H9 (cell line): ENCODE measurements around the gene KSR1. TPM values are rescaled to one million over a fixed set of nuclear protein-coding genes. Genes with fewer than 3 reads are reported as not detected.
A peak's percentile ranks its signal among the peaks of the same experiment; 100 is the strongest.

ENCODE experiments used
- DNase-seq: peaks from one replicate; pipeline ENCODE4 v3.0.0-alpha.2; 2017
- H2AFZ ChIP-seq: one replicate; pipeline ENCODE4 v1.6.1; 2013; ENCODE audit warnings: mild to moderate bottlenecking, low read length, control low read depth, moderate library complexity
- H2AK5ac ChIP-seq: 2 replicates; pipeline ENCODE4 v1.6.1; 2013; ENCODE audit warnings: low read length, control low read depth, mixed read lengths; ENCODE audit not compliant: insufficient read length
- H2BK120ac ChIP-seq: one replicate; pipeline ENCODE4 v1.6.1; 2013; ENCODE audit warnings: low read depth, mild to moderate bottlenecking, low read length, control low read depth, inconsistent platforms; ENCODE audit not compliant: poor library complexity, severe bottlenecking
- H2BK12ac ChIP-seq: 2 replicates; pipeline ENCODE4 v1.6.1; 2013; ENCODE audit warnings: low read length, control low read depth, mixed read lengths, low read depth; ENCODE audit not compliant: insufficient read length
- H2BK15ac ChIP-seq: 2 replicates; pipeline ENCODE4 v1.6.1; 2013; ENCODE audit warnings: low read depth, low read length, control low read depth
- H2BK20ac ChIP-seq: one replicate; pipeline ENCODE4 v1.6.1; 2013; ENCODE audit warnings: low read depth, mild to moderate bottlenecking, low read length, control low read depth, inconsistent platforms; ENCODE audit not compliant: poor library complexity, severe bottlenecking
- H2BK5ac ChIP-seq: 2 replicates; pipeline ENCODE4 v1.6.1; 2013; ENCODE audit warnings: low read length, control low read depth, mixed read lengths; ENCODE audit not compliant: insufficient read length
- H3K14ac ChIP-seq: 2 replicates; pipeline ENCODE4 v1.6.1; 2013; ENCODE audit warnings: low read length, control low read depth; ENCODE audit not compliant: insufficient read depth
- H3K18ac ChIP-seq: 2 replicates; pipeline ENCODE4 v1.6.1; 2013; ENCODE audit warnings: low read depth, mild to moderate bottlenecking, mixed read lengths, low read length, control low read depth; ENCODE audit not compliant: insufficient read length
- H3K23ac ChIP-seq: 2 replicates; pipeline ENCODE4 v1.6.1; 2013; ENCODE audit warnings: low read length, control low read depth, mixed read lengths, low read depth; ENCODE audit not compliant: insufficient read length
- H3K23me2 ChIP-seq: 2 replicates; pipeline ENCODE4 v1.6.1; 2013; ENCODE audit warnings: low read depth, mild to moderate bottlenecking, mixed read lengths, low read length, control low read depth; ENCODE audit not compliant: insufficient read length, poor library complexity, severe bottlenecking
- H3K27ac ChIP-seq: 2 replicates; pipeline ENCODE4 v1.5.1; 2013; ENCODE audit warnings: low read length, control low read depth, mixed read lengths, low read depth; ENCODE audit not compliant: insufficient read length
- H3K27me3 ChIP-seq: 2 replicates; pipeline ENCODE4 v1.6.1; 2013; ENCODE audit warnings: low read length, control low read depth, inconsistent platforms; ENCODE audit not compliant: insufficient read depth
- H3K4ac ChIP-seq: 2 replicates; pipeline ENCODE4 v1.6.1; 2013; ENCODE audit warnings: low read depth, mild to moderate bottlenecking, control low read depth, inconsistent platforms, low read length, moderate library complexity
- H3K4me1 ChIP-seq: 2 replicates; pipeline ENCODE4 v1.6.1; 2013; ENCODE audit warnings: low read length, control low read depth, inconsistent platforms; ENCODE audit not compliant: insufficient read depth
- H3K4me2 ChIP-seq: 2 replicates; pipeline ENCODE4 v1.6.1; 2013; ENCODE audit warnings: low read length, control low read depth, mixed read lengths; ENCODE audit not compliant: insufficient read length, insufficient read depth
- H3K56ac ChIP-seq: 2 replicates; pipeline ENCODE4 v1.6.1; 2013; ENCODE audit warnings: low read depth, mild to moderate bottlenecking, mixed read lengths, low read length, control low read depth; ENCODE audit not compliant: insufficient read length
- H3K79me1 ChIP-seq: 2 replicates; pipeline ENCODE4 v1.6.1; 2013; ENCODE audit warnings: low read depth, mild to moderate bottlenecking, moderate library complexity, low read length, control low read depth, inconsistent platforms; ENCODE audit not compliant: insufficient read depth, poor library complexity, severe bottlenecking
- H3K79me2 ChIP-seq: 2 replicates; pipeline ENCODE4 v1.6.1; 2013; ENCODE audit warnings: low read length, control low read depth, inconsistent platforms; ENCODE audit not compliant: insufficient read depth
- H3K9ac ChIP-seq: 2 replicates; pipeline ENCODE4 v1.6.1; 2013; ENCODE audit warnings: low read length, control low read depth, mixed read lengths; ENCODE audit not compliant: insufficient read length; ENCODE audit errors: extremely low read depth
- H3K9me3 ChIP-seq: one replicate; pipeline ENCODE4 v1.6.1; 2013; ENCODE audit warnings: low read depth, low read length, inconsistent platforms; ENCODE audit not compliant: control insufficient read depth
- H3T11ph ChIP-seq: one replicate; pipeline ENCODE4 v1.6.1; 2013; ENCODE audit warnings: mild to moderate bottlenecking, low read length, control low read depth, inconsistent platforms
- H4K20me1 ChIP-seq: one replicate; pipeline ENCODE4 v1.6.1; 2013; ENCODE audit not compliant: control insufficient read depth, insufficient read length, insufficient read depth
- H4K5ac ChIP-seq: 2 replicates; pipeline ENCODE4 v1.6.1; 2013; ENCODE audit warnings: low read depth, mild to moderate bottlenecking, mixed read lengths, low read length, control low read depth; ENCODE audit not compliant: insufficient read length
- H4K8ac ChIP-seq: replicated peaks from 2 replicates; pipeline ENCODE4 v1.6.1; 2013; ENCODE audit warnings: low read length, control low read depth, mixed read lengths, low read depth; ENCODE audit not compliant: insufficient read length
- H4K91ac ChIP-seq: 2 replicates; pipeline ENCODE4 v1.6.1; 2013; ENCODE audit warnings: low read depth, mild to moderate bottlenecking, moderate library complexity, mixed read lengths, low read length, control low read depth; ENCODE audit not compliant: insufficient read length
- H3K27ac Mint-ChIP-seq, 3 experiments: 2 replicates in 2 of 3; 3 replicates in 1 of 3; pipeline ENCODE4 v1.8.0; 2020 to 2021; ENCODE audit warnings: mixed read lengths in 3 of 3, mild to moderate bottlenecking in 1 of 3, moderate library complexity in 1 of 3
- H3K27me3 Mint-ChIP-seq: 2 replicates; pipeline ENCODE4 v1.8.0; 2021; ENCODE audit warnings: low read depth, mild to moderate bottlenecking, moderate library complexity, mixed read lengths
- H3K36me3 Mint-ChIP-seq, 3 experiments: 2 replicates in 2 of 3; 3 replicates in 1 of 3; pipeline ENCODE4 v1.8.0; 2020 to 2021; ENCODE audit warnings: low read depth in 3 of 3, mixed read lengths in 3 of 3; ENCODE audit not compliant: insufficient read depth in 1 of 3
- H3K4me1 Mint-ChIP-seq, 2 experiments: 2 replicates each; pipeline ENCODE4 v1.8.0; 2020; ENCODE audit warnings: mixed read lengths in 2 of 2
- H3K4me3 Mint-ChIP-seq, 2 experiments: 2 replicates in 1 of 2; 3 replicates in 1 of 2; pipeline ENCODE4 v1.8.0; 2020 to 2021; ENCODE audit warnings: mild to moderate bottlenecking in 2 of 2, mixed read lengths in 2 of 2, moderate library complexity in 1 of 2
- H3K9me3 Mint-ChIP-seq, 2 experiments: 2 replicates in 1 of 2; 3 replicates in 1 of 2; pipeline ENCODE4 v1.8.0; 2020; ENCODE audit warnings: mild to moderate bottlenecking in 2 of 2, mixed read lengths in 2 of 2, moderate library complexity in 1 of 2
- whole genome bisulfite sequencing: extraction: QIAGEN DNeasy Blood & Tissue Kit; methylation state at CpG from one replicate; pipeline ENCODE4 v1.1.7; 2013; ENCODE audit warnings: missing lambda C conversion rate, low lambda C conversion rate, mixed read lengths; ENCODE audit not compliant: insufficient read length; ENCODE audit errors: extremely low coverage; 5-methylcytosine and 5-hydroxymethylcytosine counted together
- total RNA-seq: library from RNA; stranded (reverse); gene quantifications from 2 replicates; pipeline ENCODE4 v1.2.1, GENCODE V29; 2021
- TF ChIP-seq, protein P1 (sequence below): fragments of 200-600 bp; sonication (generic); conservative IDR thresholded peaks from 3 replicates; pipeline ENCODE4 v1.8.0; 2021; ENCODE audit warnings: antibody characterized with exemption, mild to moderate bottlenecking

Gene KSR1
- total RNA-seq, 1 experiment from 2014 or later: 44.9 TPM

DNA sequence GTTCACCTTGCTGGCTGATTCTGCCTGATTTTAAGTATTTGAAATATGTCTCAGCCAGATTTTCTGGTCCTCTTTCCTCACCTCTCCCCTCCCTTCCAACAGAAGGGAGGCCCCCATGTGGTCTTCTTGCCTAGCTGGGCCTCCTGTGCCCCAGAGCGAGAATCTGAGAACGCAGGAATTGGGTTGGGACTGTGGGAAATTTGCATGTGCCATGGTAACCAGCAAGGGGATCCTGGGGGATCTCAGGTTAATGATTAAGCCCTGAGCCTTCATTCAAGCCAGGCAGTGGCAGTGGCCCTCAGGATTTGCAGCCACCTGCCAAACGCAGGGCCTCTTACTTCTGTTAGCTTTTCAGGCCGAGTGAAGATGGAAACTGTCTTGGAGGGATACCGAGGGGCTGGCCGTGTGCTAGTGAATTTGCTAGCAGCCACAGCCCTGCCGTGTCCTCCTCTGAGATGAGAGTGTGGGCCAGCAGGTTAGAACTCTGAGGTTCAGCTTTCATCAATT, 40.2 kb downstream of the KSR1 start:
- Histone ChIP-seq H2AK5ac (no peak overlapping the region), H3K4me2 (no peak overlapping the region), H3K9ac (no peak overlapping the region), H2BK5ac (no peak overlapping the region), H3K79me2 (peaks cover 1% of the 10 kb centered on the region; the same call in 1 of the 2 replicates), H3K27me3 (no peaks in the 10 kb centered on the region), H2AFZ (no peak overlapping the region), H4K5ac (no peak overlapping the region), H3K9me3 (peaks cover 5% of the 10 kb centered on the region), H3K14ac (0 out of 2 replicates have a peak overlapping the region, but pooled peaks have one; percentile 22), H3K23me2 (peaks cover 4% of the 10 kb centered on the region), H3K27ac (no peak overlapping the region), H2BK15ac (no peak overlapping the region), H2BK20ac (no peak overlapping the region), H3K18ac (no peak overlapping the region), H3K4ac (no peak overlapping the region), H4K8ac (no peak overlapping the region), H3K56ac (no peak overlapping the region), H3T11ph (no peak overlapping the region), H4K91ac (no peak overlapping the region), H2BK12ac (no peak overlapping the region), H3K4me1 (peaks cover 27% of the 10 kb centered on the region; the same call in 1 of the 2 replicates), H3K23ac (no peak overlapping the region), H3K79me1 (peaks cover 5% of the 10 kb centered on the region), H4K20me1 (no peaks in the 10 kb centered on the region), H2BK120ac (no peak overlapping the region)
- Mint-ChIP-seq H3K27ac (peak overlapping the region; percentile 74 to 94 (median 90); a peak in 3 of 7 replicates), H3K4me3 (peak overlapping the region in 1 of 2 experiments; percentile 46; a peak in 1 of 5 replicates), H3K4me1 (peaks cover 68 to 70% of the 10 kb centered on the region in 2 experiments), H3K36me3 (peaks cover 16 to 26% (median 19%) of the 10 kb centered on the region in 3 experiments), H3K27me3 (no peaks in the 10 kb centered on the region), H3K9me3 (peaks cover 17 to 19% of the 10 kb centered on the region in 2 experiments)
- DNase-seq: peak; percentile 76
- TF ChIP-seq, protein P1, sequence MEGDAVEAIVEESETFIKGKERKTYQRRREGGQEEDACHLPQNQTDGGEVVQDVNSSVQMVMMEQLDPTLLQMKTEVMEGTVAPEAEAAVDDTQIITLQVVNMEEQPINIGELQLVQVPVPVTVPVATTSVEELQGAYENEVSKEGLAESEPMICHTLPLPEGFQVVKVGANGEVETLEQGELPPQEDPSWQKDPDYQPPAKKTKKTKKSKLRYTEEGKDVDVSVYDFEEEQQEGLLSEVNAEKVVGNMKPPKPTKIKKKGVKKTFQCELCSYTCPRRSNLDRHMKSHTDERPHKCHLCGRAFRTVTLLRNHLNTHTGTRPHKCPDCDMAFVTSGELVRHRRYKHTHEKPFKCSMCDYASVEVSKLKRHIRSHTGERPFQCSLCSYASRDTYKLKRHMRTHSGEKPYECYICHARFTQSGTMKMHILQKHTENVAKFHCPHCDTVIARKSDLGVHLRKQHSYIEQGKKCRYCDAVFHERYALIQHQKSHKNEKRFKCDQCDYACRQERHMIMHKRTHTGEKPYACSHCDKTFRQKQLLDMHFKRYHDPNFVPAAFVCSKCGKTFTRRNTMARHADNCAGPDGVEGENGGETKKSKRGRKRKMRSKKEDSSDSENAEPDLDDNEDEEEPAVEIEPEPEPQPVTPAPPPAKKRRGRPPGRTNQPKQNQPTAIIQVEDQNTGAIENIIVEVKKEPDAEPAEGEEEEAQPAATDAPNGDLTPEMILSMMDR: no peak
- WGBS: no CpG with 5 or more reads among the region's 7 CpGs
